Measurements from ENCODE around the gene AFAP1.

Gene AFAP1

DNA sequence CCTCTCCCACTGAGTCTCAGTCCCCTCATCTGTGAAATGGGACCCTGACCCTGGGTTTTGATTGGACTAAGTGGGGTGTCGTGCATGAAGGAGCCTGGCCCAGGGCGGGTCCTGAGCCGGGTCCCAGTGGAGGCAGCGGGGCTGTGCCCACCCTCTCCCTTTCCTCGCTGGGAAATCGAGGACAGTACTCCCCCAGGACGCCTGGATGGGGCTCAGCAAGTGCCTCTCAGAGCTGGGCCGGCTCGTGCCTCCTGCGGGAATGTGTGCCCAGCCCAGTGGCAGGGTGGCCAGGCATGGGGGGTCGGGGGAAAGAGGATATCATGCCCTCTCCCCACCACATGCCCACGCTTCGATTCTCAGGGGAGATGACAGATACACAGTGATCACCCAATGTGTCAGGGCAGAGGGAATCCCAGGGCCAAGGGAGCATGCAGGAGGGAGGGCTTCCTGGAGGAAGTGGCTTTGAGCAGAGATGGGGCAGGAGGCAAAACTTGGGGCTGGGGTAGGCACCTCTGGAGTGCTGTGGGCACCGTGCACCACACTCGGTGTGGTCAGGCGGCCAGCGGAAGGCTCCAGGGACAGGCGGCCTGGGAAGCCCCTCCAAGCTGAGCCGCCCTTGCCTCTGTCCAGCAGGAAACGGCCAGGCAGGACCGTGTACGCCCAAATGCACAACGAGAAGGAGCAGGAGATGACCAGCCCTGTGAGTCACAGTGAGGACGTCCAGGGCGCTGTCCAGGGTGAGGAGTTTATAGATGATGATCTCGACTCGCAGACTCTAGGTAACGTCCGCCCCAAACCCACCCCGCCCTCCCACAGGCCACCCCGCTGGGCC, 203.0 kb downstream of the AFAP1 start:
- DNase-seq (ENCODE audit: low read depth), result peak; percentile 77

DNA sequence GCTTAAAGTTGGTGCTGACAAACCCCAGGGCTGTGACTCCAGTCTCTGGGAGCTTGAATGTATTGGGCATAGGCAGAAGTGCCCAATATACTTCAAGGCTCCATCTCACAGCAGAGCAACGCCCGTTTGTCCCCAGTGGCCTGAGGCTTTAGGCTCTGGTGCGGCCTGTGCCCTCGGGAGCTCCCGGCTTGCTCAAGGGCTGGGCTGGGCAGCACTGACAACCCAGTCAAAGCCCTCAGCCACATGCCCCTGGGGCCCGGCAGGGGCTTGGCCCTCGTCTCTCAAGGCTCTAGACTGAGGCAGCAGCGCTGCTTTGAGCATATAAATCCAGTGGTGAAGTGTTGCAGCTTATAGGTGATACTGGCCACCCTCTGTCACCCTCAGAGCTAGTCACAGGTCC, 203.7 kb downstream of the AFAP1 start:
- no peak for DNase-seq (ENCODE audit: low read depth)

- DNase-seq (ENCODE audit: low read depth), result no peak
These were observed 204.3 kb downstream of the AFAP1 start for GRCh38 chr4:7735395-7735794.

- no peak for DNase-seq (ENCODE audit: low read depth)
These were observed 204.9 kb downstream of the AFAP1 start for GRCh38 chr4:7734651-7735260.

GRCh38 chr4:7733801-7734650, 205.6 kb downstream of the AFAP1 start:
- no peak for DNase-seq (ENCODE audit: low read depth)

DNA sequence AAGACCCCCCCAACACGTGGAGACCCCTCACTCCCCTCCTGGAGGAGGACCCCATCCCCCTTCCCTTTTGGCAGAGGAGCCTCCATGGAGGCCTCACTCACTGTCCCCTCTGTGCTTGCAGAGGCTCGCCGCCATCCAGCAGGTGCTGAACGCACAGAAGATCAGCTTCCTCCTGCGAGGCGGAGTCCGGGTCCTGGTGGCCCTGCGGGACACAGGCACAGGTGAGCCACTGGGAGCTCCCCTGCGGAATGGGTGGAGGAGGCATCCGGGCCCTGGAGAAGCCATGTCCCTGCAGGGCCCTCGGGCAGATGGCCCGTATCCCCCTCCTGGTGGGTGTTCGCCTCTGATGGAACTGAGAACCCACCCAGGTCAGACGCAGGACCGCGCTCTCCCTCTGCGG, 206.5 kb downstream of the AFAP1 start:
- DNase-seq (ENCODE audit: low read depth), result no peak

GRCh38 chr4:7732263-7732662, 207.4 kb downstream of the AFAP1 start:
- DNase-seq (ENCODE audit: low read depth), result no peak

DNA sequence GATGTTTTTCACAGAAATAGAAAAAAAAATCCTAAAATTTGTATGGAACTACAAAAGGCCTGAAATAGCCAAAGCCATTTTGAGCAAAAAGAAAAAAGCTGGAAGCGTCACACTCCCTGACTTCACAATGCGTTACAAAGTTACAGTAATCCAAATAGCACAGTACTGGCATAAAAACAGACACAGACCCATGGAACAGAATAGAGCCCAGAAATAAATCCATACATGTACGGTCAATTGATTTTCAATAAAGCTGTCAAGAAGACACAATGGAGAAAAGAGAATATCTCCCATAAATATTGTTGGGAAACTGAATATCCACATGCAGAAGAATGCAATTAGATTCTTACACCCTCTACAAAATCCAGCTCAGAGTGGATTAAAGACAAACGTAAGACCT, 208.2 kb downstream of the AFAP1 start:
- no peak for DNase-seq (ENCODE audit: low read depth)

GRCh38 chr4:7727749-7728148, 211.9 kb downstream of the AFAP1 start:
- DNase-seq (ENCODE audit: low read depth), result peak; percentile 48

GRCh38 chr4:7726665-7727413, 212.8 kb downstream of the AFAP1 start:
- DNase-seq (ENCODE audit: low read depth), result no peak

DNA sequence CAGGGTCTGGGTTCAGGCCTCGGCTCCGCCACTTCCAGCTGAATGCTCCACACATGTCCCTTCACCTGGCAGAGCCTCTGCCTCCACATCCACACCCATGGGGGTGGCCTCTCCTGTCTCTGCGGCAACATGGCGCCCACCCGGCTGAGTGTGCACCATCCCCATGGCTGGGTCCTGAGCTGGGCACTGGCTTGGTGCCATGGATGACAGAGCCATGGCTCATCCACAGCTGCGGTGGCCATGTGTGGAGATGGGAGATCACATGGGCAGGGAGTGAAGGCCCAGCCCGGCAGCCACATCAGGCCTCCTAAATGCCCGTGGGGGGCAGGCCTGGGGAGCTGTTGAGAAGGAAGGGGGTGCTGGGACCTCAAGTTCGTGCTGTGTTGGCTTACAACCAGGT, 213.7 kb downstream of the AFAP1 start:
- DNase-seq (ENCODE audit: low read depth), result peak; percentile 81

- no peak for DNase-seq (ENCODE audit: low read depth)
These were observed 216.0 kb downstream of the AFAP1 start for GRCh38 chr4:7723625-7724024.

DNA sequence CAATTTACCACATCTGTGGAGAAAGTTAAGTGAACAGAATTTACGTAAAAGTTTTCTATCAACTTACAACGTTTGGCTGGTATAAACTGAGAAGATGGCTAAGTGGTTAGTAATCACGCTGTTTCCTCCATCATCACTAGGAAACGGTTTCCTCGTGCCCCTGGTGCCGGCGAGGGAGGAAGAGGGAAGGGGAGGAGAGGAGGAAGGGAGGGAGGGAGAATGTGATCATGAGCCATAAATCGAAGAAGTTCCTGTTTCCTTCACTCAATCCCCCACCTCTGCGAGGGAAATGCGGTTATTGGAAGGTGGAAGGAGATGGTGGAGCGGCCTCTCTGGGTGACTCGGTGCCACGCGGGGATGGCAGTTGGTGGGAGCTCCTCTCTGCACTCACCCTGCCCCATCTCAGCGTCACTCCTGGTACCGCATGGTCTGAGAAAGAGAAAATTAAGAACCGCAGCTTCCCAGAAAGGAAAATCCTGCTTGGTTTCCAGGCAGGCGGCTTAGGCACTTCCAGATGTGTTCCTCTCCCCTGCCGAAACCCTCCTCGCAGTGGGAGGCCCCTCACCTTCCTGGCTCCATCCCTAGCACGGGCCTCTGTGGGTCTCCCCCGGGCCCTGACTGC, 216.8 kb downstream of the AFAP1 start:
- peak; percentile 57 for DNase-seq (ENCODE audit: low read depth)

DNA sequence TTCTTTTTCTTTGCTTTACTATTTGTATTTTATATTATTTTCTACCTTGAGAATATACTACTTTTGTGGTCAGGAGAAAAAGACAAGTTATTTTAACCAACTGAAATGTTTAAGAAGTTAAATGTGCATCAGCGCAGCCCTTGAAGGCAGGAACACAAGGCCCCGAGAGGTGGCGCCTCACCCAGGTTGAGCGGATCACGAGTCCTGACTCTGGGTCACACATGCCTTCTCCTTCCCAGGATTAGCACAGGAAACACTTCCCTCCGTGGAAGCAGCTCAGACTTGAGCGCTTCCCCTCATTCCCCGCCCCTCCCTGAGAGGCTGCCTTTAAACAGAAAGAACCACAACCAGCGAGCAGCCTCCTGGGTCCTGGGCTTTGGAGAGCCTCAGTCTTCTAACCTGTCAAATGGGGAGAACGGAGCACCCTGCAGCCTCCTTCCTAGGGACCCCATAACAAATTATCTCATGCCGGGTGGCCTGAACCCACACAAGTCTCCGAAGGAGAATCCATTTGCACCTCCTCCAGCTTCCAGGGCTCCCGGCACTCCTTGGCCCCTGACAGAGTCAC, 217.6 kb downstream of the AFAP1 start:
- no peak for DNase-seq (ENCODE audit: low read depth)

DNA sequence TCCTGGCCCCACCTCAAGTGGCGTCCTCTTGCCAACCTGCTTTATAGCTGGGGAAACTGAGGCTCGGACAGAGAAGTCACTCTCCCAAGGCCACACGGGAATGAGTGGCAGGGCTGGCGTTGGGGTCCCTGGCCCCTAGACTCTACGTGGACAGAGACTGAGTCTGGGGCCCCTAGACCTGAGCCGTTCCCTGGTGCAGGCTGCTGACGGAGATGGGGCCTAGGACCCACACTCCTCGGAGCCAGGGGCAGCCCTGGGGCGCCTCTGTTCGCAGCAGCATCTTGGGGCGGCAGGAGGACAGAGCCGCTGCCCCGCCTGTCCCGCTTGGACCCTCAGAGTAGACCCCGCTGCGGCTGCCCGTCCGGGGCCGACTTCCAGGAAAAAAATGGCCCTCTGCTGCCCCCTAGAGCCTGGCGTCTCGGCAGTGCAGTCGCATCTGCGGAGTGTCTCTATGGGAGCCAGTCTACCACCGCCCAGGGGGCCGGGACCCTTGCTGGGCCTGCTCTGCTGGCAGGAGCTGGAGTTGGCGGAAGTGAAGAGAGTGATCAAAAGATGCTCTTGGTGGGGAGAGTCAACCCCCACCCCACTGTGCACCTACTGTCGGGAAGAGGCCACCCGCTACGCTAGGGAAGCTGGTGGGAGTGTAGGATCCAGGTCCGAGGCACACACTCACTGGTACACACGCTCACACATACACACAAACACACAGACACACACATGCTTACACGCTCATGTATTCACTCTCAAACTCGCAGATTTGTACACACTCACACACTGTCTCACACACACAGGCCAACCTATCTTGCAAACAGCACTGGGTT, 220.1 kb downstream of the AFAP1 start:
- peak; percentile 55 for DNase-seq (ENCODE audit: low read depth)

DNA sequence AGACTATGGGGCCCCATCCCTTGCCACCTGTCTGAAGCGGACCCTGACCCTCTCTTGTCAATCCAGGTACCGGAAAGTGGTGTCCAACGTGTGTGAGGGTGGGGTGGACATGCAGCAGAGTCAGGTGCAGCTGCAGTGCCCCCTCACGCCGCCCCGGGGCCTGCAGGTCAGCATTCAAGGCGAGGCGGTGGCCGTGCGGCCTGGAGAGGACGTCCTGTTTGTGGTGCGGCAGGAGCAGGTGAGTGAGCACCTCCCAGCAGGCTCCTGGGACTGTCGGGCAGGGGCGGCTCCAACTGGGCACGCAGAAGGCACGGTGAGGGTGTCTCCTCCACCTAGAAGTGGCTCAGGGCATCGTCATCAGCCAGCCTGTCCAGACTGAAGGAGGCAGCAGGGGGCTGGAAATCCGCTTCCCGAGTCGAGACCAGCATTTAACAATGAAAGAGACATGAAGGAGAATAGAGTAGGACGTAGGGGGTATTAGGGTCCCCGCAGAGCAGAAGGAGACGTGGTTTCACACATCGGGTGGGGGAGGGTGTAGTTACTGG, 221.6 kb downstream of the AFAP1 start:
- no peak for DNase-seq (ENCODE audit: low read depth)

DNA sequence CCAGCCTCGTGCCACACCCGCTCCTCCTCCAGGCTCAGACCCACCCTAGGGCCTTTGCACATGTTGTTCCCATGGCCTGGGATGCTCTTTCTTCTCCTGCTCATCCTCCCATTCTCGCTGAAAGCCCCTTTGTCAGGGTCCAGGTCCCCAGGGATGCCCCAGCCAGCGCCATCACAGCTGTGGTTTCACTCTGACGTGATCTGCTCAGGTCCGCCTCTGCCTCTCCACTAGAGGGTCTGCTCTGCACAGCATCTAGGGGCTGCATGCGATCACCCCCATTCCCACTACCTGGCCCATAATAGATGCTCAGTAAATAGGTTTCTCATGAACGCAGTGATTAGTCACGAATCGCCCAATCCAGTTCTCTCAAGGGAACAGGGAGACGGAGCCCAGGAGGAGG, 222.5 kb downstream of the AFAP1 start:
- no peak for DNase-seq (ENCODE audit: low read depth)

DNA sequence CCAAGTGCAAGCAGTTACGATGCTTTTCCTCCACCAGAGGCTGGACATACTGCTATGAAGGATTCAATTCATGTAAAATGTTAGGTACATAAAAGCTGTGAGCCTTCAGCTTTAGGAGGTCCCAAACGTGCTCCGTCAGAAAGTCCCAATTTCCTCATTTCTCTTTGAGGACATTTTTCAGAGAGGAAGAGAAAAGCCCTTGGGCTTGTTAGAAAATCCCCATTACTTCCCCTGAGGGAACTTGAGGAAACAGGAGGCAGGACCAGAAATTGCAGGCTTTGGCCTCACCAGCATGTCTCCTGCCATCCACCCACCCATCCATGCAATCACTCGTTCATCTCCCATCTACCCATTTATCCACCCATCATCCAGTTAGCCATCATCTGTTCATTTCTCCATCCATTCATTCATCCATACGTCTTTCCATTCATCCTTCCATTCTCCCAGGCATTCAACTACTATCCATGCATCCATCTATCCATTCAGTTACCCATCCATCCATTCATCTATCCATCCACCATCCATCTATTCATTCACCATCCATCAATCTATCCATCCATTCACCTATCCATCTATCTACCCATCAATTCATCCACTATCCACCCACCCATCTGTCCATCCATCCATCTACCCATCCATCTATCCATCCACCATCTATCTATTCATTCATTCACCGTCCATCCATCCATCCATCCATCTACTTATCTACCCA, 223.5 kb downstream of the AFAP1 start:
- no peak for DNase-seq (ENCODE audit: low read depth)

- DNase-seq (ENCODE audit: low read depth), result no peak
These were observed 224.2 kb downstream of the AFAP1 start for GRCh38 chr4:7715271-7716009.
